Osteoblast (primary cell): ENCODE data around the gene PDZD7. TPM values are rescaled to one million over a fixed set of nuclear protein-coding genes. Genes with fewer than 3 reads are reported as not detected.

ENCODE experiments used
- DNase-seq: peaks from one replicate; pipeline ENCODE4 v3.0.0; 2011; ENCODE audit warnings: low spot score, mixed read lengths; ENCODE audit not compliant: insufficient read length; ENCODE audit errors: missing footprints
- H2AFZ ChIP-seq: 2 replicates; pipeline ENCODE4 v1.6.0; 2011; ENCODE audit warnings: mild to moderate bottlenecking, low read length
- H3K27ac ChIP-seq: 2 replicates; pipeline ENCODE4 v1.5.1; 2011; ENCODE audit warnings: mild to moderate bottlenecking, low read depth, low read length, moderate library complexity
- H3K27me3 ChIP-seq: 2 replicates; pipeline ENCODE4 v1.6.0; 2012; ENCODE audit warnings: mild to moderate bottlenecking, control low read depth, inconsistent platforms, low read length, moderate library complexity; ENCODE audit not compliant: insufficient read depth
- H3K36me3 ChIP-seq: 2 replicates; pipeline ENCODE4 v1.5.1; 2011; ENCODE audit warnings: mild to moderate bottlenecking, low read length, control low read depth, moderate library complexity; ENCODE audit not compliant: insufficient read depth
- H3K4me1 ChIP-seq: 2 replicates; pipeline ENCODE4 v1.5.1; 2011; ENCODE audit warnings: mild to moderate bottlenecking, low read length, control low read depth, moderate library complexity; ENCODE audit not compliant: insufficient read depth
- H3K4me2 ChIP-seq: 2 replicates; pipeline ENCODE4 v1.6.0; 2011; ENCODE audit warnings: mild to moderate bottlenecking, low read length; ENCODE audit not compliant: insufficient read depth
- H3K4me3 ChIP-seq: fragments of 200-600 bp; sonication (generic); 3 replicates; pipeline ENCODE4 v1.5.1; 2012; ENCODE audit warnings: mild to moderate bottlenecking, low read length, inconsistent platforms; ENCODE audit not compliant: insufficient read depth
- H3K79me2 ChIP-seq: 2 replicates; pipeline ENCODE4 v1.6.0; 2012; ENCODE audit warnings: mild to moderate bottlenecking, low read length, control low read depth, inconsistent platforms; ENCODE audit not compliant: insufficient read depth
- H3K9me3 ChIP-seq: 2 replicates; pipeline ENCODE4 v1.5.1; 2011; ENCODE audit warnings: low read depth, low read length, control low read depth
- H4K20me1 ChIP-seq: 2 replicates; pipeline ENCODE4 v1.6.0; 2012; ENCODE audit warnings: mild to moderate bottlenecking, low read length, control low read depth; ENCODE audit not compliant: insufficient read depth
- CTCF ChIP-seq: IDR thresholded peaks from 2 replicates; pipeline ENCODE4 v1.5.1; 2011; ENCODE audit warnings: mild to moderate bottlenecking, low read depth, low read length, moderate library complexity; ENCODE audit errors: extremely low read depth
- total RNA-seq: library from RNA; depleted of rRNA; stranded (reverse); fragments of >200 nt; gene quantifications from 2 replicates; pipeline ENCODE4 v1.2.3, GENCODE V29; 2012

PDZD7 gene
- total RNA-seq, 1 donor = 0.72 TPM

DNA sequence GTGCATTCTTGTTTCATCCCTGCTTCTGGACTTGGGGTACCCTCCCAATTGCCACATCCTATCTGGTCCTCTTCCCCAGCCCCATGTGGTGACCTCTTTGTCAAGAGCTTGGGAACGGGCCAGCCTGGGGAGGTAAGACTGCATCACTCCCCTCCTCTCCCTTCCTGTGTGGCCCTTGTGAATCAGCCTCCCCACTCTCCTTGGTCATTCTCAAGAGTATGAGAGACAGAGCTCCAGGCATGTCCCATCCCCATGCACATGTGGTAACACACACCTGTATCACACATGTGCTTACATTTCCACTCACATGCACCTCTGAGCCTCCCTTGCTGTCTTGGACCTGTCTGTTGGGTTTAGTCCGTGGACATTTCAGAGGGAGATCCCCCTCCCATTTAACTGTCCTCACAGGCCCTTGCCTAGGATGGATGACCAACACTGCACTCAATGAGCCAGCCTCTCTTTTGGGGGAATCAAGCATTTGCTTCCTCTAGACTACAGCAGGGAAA is 46.2 kb downstream of the PDZD7 start:
- DNase-seq = no peak
- H3K4me1 ChIP-seq = peaks cover 21% of the 10 kb centered on the region
- no peak for TF ChIP-seq CTCF
- H3K36me3 ChIP-seq = peaks cover 30% of the 10 kb centered on the region
- no peak overlapping the region for H3K4me3 ChIP-seq
- no peak overlapping the region for H3K27ac ChIP-seq
- no peak overlapping the region for H2AFZ ChIP-seq
- no peaks in the 10 kb centered on the region for H4K20me1 ChIP-seq
- no peak overlapping the region for H3K4me2 ChIP-seq
- no peaks in the 10 kb centered on the region for H3K27me3 ChIP-seq
- H3K9me3 ChIP-seq = no peaks in the 10 kb centered on the region
- H3K79me2 ChIP-seq = peaks cover 40% of the 10 kb centered on the region

DNA sequence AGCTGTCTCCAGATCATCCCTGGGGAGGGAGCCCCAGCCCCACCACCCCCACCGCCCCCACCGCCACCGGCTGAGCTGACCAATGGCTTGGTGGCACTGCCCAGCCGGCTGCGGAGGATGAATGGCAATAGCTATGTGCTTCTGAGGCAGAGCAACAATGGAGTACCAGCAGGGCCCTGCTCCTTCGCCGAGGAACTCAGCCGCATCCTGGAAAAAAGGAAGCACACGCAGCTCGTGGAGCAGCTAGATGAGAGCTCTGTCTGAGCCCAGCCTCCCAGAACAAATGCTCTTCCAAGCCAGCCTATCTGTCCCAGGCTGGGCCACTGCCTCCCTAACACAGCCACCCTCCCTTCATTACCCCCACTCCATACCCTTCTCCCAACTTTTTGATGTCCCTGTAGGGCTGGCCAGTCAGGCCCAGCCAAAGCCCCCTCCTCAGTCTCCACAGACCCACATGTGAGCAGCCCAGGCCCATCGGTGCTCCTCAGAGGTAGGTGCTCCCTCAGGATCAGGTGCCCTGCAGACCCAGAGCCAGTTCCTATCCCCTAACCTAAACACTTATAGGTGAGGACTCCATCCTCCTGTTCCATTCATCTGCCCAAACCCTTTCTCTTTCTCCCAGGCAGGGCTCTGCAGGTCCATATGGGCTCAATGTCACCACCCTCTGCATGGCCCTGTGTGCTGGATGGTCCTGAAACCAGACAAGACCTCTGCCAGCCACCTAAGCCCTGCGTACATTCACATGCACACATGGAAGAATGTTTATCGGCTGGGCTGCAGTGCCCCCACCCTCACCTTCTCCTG is 46.9 kb downstream of the PDZD7 start:
- H3K79me2 ChIP-seq = peaks cover 33% of the 10 kb centered on the region
- H3K27me3 ChIP-seq = no peaks in the 10 kb centered on the region
- no peaks in the 10 kb centered on the region for H4K20me1 ChIP-seq
- DNase-seq = no peak
- H3K4me3 ChIP-seq = no peak overlapping the region
- H2AFZ ChIP-seq = no peak overlapping the region
- H3K4me2 ChIP-seq = no peak overlapping the region
- H3K36me3 ChIP-seq = peaks cover 23% of the 10 kb centered on the region
- TF ChIP-seq CTCF = no peak
- H3K27ac ChIP-seq = no peak overlapping the region
- H3K4me1 ChIP-seq = peaks cover 21% of the 10 kb centered on the region
- no peaks in the 10 kb centered on the region for H3K9me3 ChIP-seq

GRCh38 chr10:100982916-100983830 is 47.8 kb downstream of the PDZD7 start:
- H3K4me3 ChIP-seq = no peak overlapping the region
- H3K9me3 ChIP-seq = no peaks in the 10 kb centered on the region
- H3K27ac ChIP-seq = no peak overlapping the region
- no peak for DNase-seq
- H3K4me1 ChIP-seq = peaks cover 16% of the 10 kb centered on the region
- no peaks in the 10 kb centered on the region for H3K27me3 ChIP-seq
- H2AFZ ChIP-seq = no peak overlapping the region
- no peak overlapping the region for H3K4me2 ChIP-seq
- no peaks in the 10 kb centered on the region for H4K20me1 ChIP-seq
- H3K36me3 ChIP-seq = peaks cover 19% of the 10 kb centered on the region
- peaks cover 24% of the 10 kb centered on the region for H3K79me2 ChIP-seq
- no peak for TF ChIP-seq CTCF
